Pancreas (tissue), 10 donors: Measurements from ENCODE around the gene SENP5. TPM values are rescaled to one million over a fixed set of nuclear protein-coding genes. Genes with fewer than 3 reads are reported as not detected.

Experiments
- ATAC-seq, 4 donors: fragments of 200-7000 bp; cut with Tn5 transposase; one replicate each; pipeline versions ENCODE4 v1.8.0 to v1.9.1; 2020; ENCODE audit warnings: mild to moderate bottlenecking in 4 of 4, moderate library complexity in 4 of 4
- DNase-seq, 6 donors: peaks; one replicate each; pipeline ENCODE4 v3.0.0-alpha.2; 2020
- FAIRE-seq: peaks from 2 replicates; lab custom pipeline; 2012; peaks lifted over from hg19 to GRCh38; lab: Jason Lieb, UNC
- H3K27ac ChIP-seq, 4 donors: fragments of 200-600 bp; sonication (generic); 1 replicate in 3 of 4; 2 replicates in 1 of 4; pipeline versions ENCODE4 v1.5.0 to v1.8.0; 2020
- H3K27me3 ChIP-seq, 4 donors: fragments of 200-600 bp; one replicate each; pipeline ENCODE4 v1.8.0; 2021
- H3K36me3 ChIP-seq, 3 donors: fragments of 200-600 bp; sonication (generic) in 1 of 3; one replicate each; pipeline versions ENCODE4 v1.5.0 to v1.8.0; 2020 to 2021
- H3K4me1 ChIP-seq, 3 donors: fragments of 200-600 bp; one replicate each; pipeline ENCODE4 v1.8.0; 2021
- H3K4me3 ChIP-seq, 4 donors: fragments of 200-600 bp; sonication (generic) in 2 of 4; one replicate each; pipeline versions ENCODE4 v1.5.0 to v1.8.0; 2020 to 2021
- H3K9me3 ChIP-seq, 4 donors: fragments of 200-600 bp; one replicate each; pipeline ENCODE4 v1.8.0; 2021
- CTCF ChIP-seq, 4 donors: fragments of 200-600 bp; sonication (generic) in 3 of 4; IDR thresholded peaks; one replicate each; pipeline versions ENCODE4 v1.5.0 to v1.8.0; 2021; ENCODE audit warnings: antibody characterized with exemption in 4 of 4
- WGBS, 2 donors: extraction: QIAGEN DNeasy Blood & Tissue Kit; methylation state at CpG; one replicate each; pipeline ENCODE4 v1.1.7; 2013; 5-methylcytosine and 5-hydroxymethylcytosine counted together
- intact Hi-C, 3 donors: fragments of 100-400 bp; cut with DNase I; formaldehyde crosslinking; loops; one replicate each; pipeline versions ENCODE4 v1.11.1 to v1.14.2; 2022
- polyA plus RNA-seq, 2 donors: library from polyadenylated mRNA; stranded (reverse); fragments of 200-250 nt; gene quantifications; one replicate each; pipeline ENCODE4 v1.2.3, GENCODE V29; 2013
- total RNA-seq, 6 donors: library from RNA; stranded (reverse); fragmentation: NEBNext Ultra II Directional in 4 of 6; extraction: Animal tissue kit (Norgen Biotek cat#: 25700) in 4 of 6; gene quantifications; one replicate each; pipeline versions ENCODE4 v1.2.1 to v1.2.4, GENCODE V29; 2021 to 2023
- donor health status: healthy with polysubstance abuse.
- donor health status: DM: no; HTN: no; CAD: no; lungs with moderate emphysema.
- donor health status: DM: no; HTN: no; CAD: no.
- donor health status: control.
- donor health status: control.
- donor health status: Bipolar disorder and iron deficiency.
- donor health status: DM: yes; HTN: yes; CAD: no.
- donor health status: DM: no; HTN: no; CAD: no.
- donor health status: DM: no; HTN: no; CAD: no.
- donor health status: DM: yes; HTN: yes; CAD: no.

SENP5 gene
- total and polyA plus RNA-seq, 8 donors, result 5.7 to 16.2 (median 10.9) TPM

GRCh38 chr3:196971094-196971698, 103.5 kb downstream of the SENP5 start:
- FAIRE-seq (no peak), ATAC-seq (no peak), DNase-seq (no peak)
- Histone ChIP-seq H3K27me3 (no peaks in the 10 kb centered on the region), H3K27ac (no peak overlapping the region), H3K4me1 (peaks cover 0 to 4% (median 0%) of the 10 kb centered on the region in 3 donors), H3K9me3 (no peaks in the 10 kb centered on the region), H3K4me3 (no peak overlapping the region), H3K36me3 (no peaks in the 10 kb centered on the region)
- WGBS, 2 donors, result 69 to 76% methylated on average over 7 of the region's 7 CpGs
- intact Hi-C loops, result no loop called here
- no peak for TF ChIP-seq CTCF (IDR thresholded peaks at IDR 0.05)

GRCh38 chr3:196974661-196975060, 106.9 kb downstream of the SENP5 start:
- WGBS, 2 donors, result 60 to 65% methylated on average over 5 of the region's 5 CpGs
- intact Hi-C loops, result no loop called here
- no peak overlapping the region for H3K4me3 ChIP-seq

GRCh38 chr3:196975349-196975748, 107.6 kb downstream of the SENP5 start:
- no peaks in the 10 kb centered on the region for H3K9me3 ChIP-seq
- ATAC-seq, result no peak
- 60 to 79% methylated on average over 4 of the region's 4 CpGs for WGBS, 2 donors
- H3K27ac ChIP-seq, result no peak overlapping the region
- H3K4me1 ChIP-seq, result no peaks in the 10 kb centered on the region
- intact Hi-C loops, result no loop called here
- DNase-seq, result no peak
- no peaks in the 10 kb centered on the region for H3K27me3 ChIP-seq
- no peak for TF ChIP-seq CTCF (IDR thresholded peaks at IDR 0.05)
- no peak overlapping the region for H3K4me3 ChIP-seq
- no peaks in the 10 kb centered on the region for H3K36me3 ChIP-seq
- FAIRE-seq, result no peak

More at GRCh38 chr3:196974661-196975060, 106.9 kb downstream of the SENP5 start:
- Histone ChIP-seq H3K27ac (no peak overlapping the region), H3K36me3 (no peaks in the 10 kb centered on the region), H3K27me3 (no peaks in the 10 kb centered on the region), H3K4me1 (no peaks in the 10 kb centered on the region), H3K9me3 (no peaks in the 10 kb centered on the region)
- ATAC-seq (no peak), DNase-seq (no peak), FAIRE-seq (no peak)
- TF ChIP-seq CTCF (IDR thresholded peaks at IDR 0.05), result no peak

- Histone ChIP-seq H3K27ac (no peak overlapping the region), H3K4me3 (no peak overlapping the region), H3K27me3 (no peaks in the 10 kb centered on the region), H3K36me3 (no peaks in the 10 kb centered on the region), H3K4me1 (no peaks in the 10 kb centered on the region), H3K9me3 (no peaks in the 10 kb centered on the region)
- FAIRE-seq (no peak), ATAC-seq (no peak), DNase-seq (no peak)
- intact Hi-C loops, result no loop called here
- no peak for TF ChIP-seq CTCF (IDR thresholded peaks at IDR 0.05)
- 64 to 66% methylated on average over 11 of the region's 11 CpGs for WGBS, 2 donors
These were observed 109.2 kb downstream of the SENP5 start for GRCh38 chr3:196976941-196977340.

- TF ChIP-seq CTCF (IDR thresholded peaks at IDR 0.05), result no peak
- no peak overlapping the region for H3K4me3 ChIP-seq
- FAIRE-seq (no peak), ATAC-seq (peak in 2 of 4 donors; percentile 29 to 65), DNase-seq (no peak)
- 73 to 75% methylated on average over 10 of the region's 10 CpGs for WGBS, 2 donors
- no peaks in the 10 kb centered on the region for H3K9me3 ChIP-seq
- H3K4me1 ChIP-seq, result no peaks in the 10 kb centered on the region
- intact Hi-C loops, result no loop called here
- H3K36me3 ChIP-seq, result no peaks in the 10 kb centered on the region
- H3K27ac ChIP-seq, result no peak overlapping the region
- no peaks in the 10 kb centered on the region for H3K27me3 ChIP-seq
These were observed 111.8 kb downstream of the SENP5 start for GRCh38 chr3:196979545-196979944.
